GM23338 (cell line): Measurements from ENCODE around the gene FARSA. TPM values are rescaled to one million over a fixed set of nuclear protein-coding genes. Genes with fewer than 3 reads are reported as not detected.

Experiments used
- ATAC-seq: fragments of 200-7000 bp; cut with Tn5 transposase; 3 replicates; pipeline ENCODE4 v1.9.1; 2020
- DNase-seq: peaks from one replicate; pipeline ENCODE4 v3.0.0-alpha.2; 2015; ENCODE audit warnings: low spot score
- H2AFZ ChIP-seq: fragments of 200-600 bp; sonication (generic); 2 replicates; pipeline ENCODE4 v1.8.0; 2016; ENCODE audit warnings: antibody characterized with exemption, mild to moderate bottlenecking, moderate library complexity
- H3F3A ChIP-seq: fragments of 200-600 bp; sonication (generic); replicated peaks from 2 replicates; pipeline ENCODE4 v1.8.0; 2017; ENCODE audit warnings: antibody characterized with exemption, mixed run types, low read depth
- H3K27ac ChIP-seq: fragments of 200-600 bp; sonication (generic); 2 replicates; pipeline ENCODE4 v1.6.1; 2016; ENCODE audit warnings: low read depth
- H3K27me3 ChIP-seq: fragments of 200-600 bp; sonication (generic); 2 replicates; pipeline ENCODE4 v1.8.0; 2016; ENCODE audit warnings: mild to moderate bottlenecking, mixed run types, moderate library complexity; ENCODE audit not compliant: insufficient read depth
- H3K36me3 ChIP-seq: fragments of 200-600 bp; sonication (generic); 2 replicates; pipeline ENCODE4 v1.8.0; 2016; ENCODE audit warnings: mild to moderate bottlenecking; ENCODE audit not compliant: insufficient read depth
- H3K4me1 ChIP-seq: fragments of 200-600 bp; sonication (generic); 2 replicates; pipeline ENCODE4 v1.8.0; 2016; ENCODE audit warnings: mild to moderate bottlenecking, moderate library complexity; ENCODE audit not compliant: insufficient read depth
- H3K4me2 ChIP-seq: fragments of 200-600 bp; sonication (generic); 2 replicates; pipeline ENCODE4 v1.7.1; 2017; ENCODE audit warnings: mixed run types
- H3K4me3 ChIP-seq: fragments of 200-600 bp; sonication (generic); 2 replicates; pipeline ENCODE4 v1.6.1; 2016; ENCODE audit warnings: mixed run types
- H3K79me2 ChIP-seq: fragments of 200-600 bp; sonication (generic); replicated peaks from 2 replicates; pipeline ENCODE4 v1.8.0; 2017; ENCODE audit warnings: mild to moderate bottlenecking; ENCODE audit not compliant: insufficient read depth
- H3K9me2 ChIP-seq: fragments of 200-600 bp; sonication (generic); 2 replicates; pipeline ENCODE4 v1.8.0; 2017; ENCODE audit not compliant: insufficient read depth
- H4K20me1 ChIP-seq: fragments of 200-600 bp; sonication (generic); replicated peaks from 2 replicates; pipeline ENCODE4 v1.8.0; 2017; ENCODE audit warnings: mild to moderate bottlenecking; ENCODE audit not compliant: insufficient read depth
- H3K27ac Mint-ChIP-seq: 2 replicates; pipeline ENCODE4 v1.8.0; 2020; ENCODE audit warnings: inconsistent platforms, mild to moderate bottlenecking, moderate library complexity, mixed read lengths
- H3K27me3 Mint-ChIP-seq: 3 replicates; pipeline ENCODE4 v1.8.0; 2022; ENCODE audit warnings: low read depth, mild to moderate bottlenecking, moderate library complexity, mixed read lengths, inconsistent platforms; ENCODE audit not compliant: insufficient read depth, poor library complexity
- H3K36me3 Mint-ChIP-seq: 3 replicates; pipeline ENCODE4 v1.8.0; 2021; ENCODE audit warnings: low read depth, mild to moderate bottlenecking, inconsistent platforms, moderate library complexity, mixed read lengths
- H3K4me1 Mint-ChIP-seq: 3 replicates; pipeline ENCODE4 v1.8.0; 2020; ENCODE audit warnings: mild to moderate bottlenecking, inconsistent platforms, mixed read lengths
- H3K4me3 Mint-ChIP-seq: 3 replicates; pipeline ENCODE4 v1.8.0; 2021; ENCODE audit warnings: moderate library complexity, mild to moderate bottlenecking, inconsistent platforms, mixed read lengths
- H3K9me3 Mint-ChIP-seq: 3 replicates; pipeline ENCODE4 v1.8.0; 2020; ENCODE audit warnings: moderate library complexity, mild to moderate bottlenecking, inconsistent platforms, mixed read lengths
- CREB1 ChIP-seq: fragments of 250-450 bp; sonication (Bioruptor Pico); IDR thresholded peaks from 2 replicates; pipeline ENCODE4 v1.5.0; 2020; ENCODE audit warnings: low read depth, mild to moderate bottlenecking, moderate library complexity
- CTCF ChIP-seq, 2 experiments: fragments of 200-600 bp in 1 of 2; sonication (generic) in 1 of 2; conservative IDR thresholded peaks; 2 replicates each; pipeline versions ENCODE4 v1.5.1 to v1.6.1; 2016 to 2017; ENCODE audit warnings: antibody characterized with exemption in 2 of 2, low read depth in 2 of 2, mild to moderate bottlenecking in 2 of 2, moderate library complexity in 1 of 2
- ETS1 ChIP-seq: IDR thresholded peaks from 2 replicates; pipeline ENCODE4 v1.6.1; 2016; ENCODE audit warnings: antibody characterized with exemption
- EZH2phosphoT487 ChIP-seq: fragments of 200-600 bp; sonication (generic); IDR thresholded peaks from one replicate; pipeline ENCODE4 v1.8.1; 2018; ENCODE audit warnings: antibody characterized with exemption; ENCODE audit not compliant: unreplicated experiment
- JUNB ChIP-seq: IDR thresholded peaks from one replicate; pipeline ENCODE4 v1.6.1; 2016; ENCODE audit warnings: antibody characterized with exemption; ENCODE audit not compliant: unreplicated experiment
- NANOG ChIP-seq: IDR thresholded peaks from 2 replicates; pipeline ENCODE4 v1.6.1; 2016; ENCODE audit warnings: antibody characterized with exemption, borderline replicate concordance
- POLR2AphosphoS5 ChIP-seq: IDR thresholded peaks from 2 replicates; pipeline ENCODE4 v1.6.1; 2016; ENCODE audit warnings: antibody characterized with exemption, low read depth
- STAT1 ChIP-seq: IDR thresholded peaks from one replicate; pipeline ENCODE4 v1.6.1; 2016; ENCODE audit warnings: antibody characterized with exemption; ENCODE audit not compliant: unreplicated experiment
- ZNF114 ChIP-seq: fragments of 250-450 bp; sonication (Bioruptor Pico); IDR thresholded peaks from 2 replicates; pipeline ENCODE4 v1.5.0; 2020; ENCODE audit warnings: mild to moderate bottlenecking, moderate library complexity
- polyA plus RNA-seq: library from polyadenylated mRNA; unstranded; fragments of >200 nt; fragmentation: Nextera tagmentation; extraction: Ambion mirVana; gene quantifications from 2 replicates; pipeline ENCODE4 v1.2.1, GENCODE V29; 2016
- total RNA-seq: library from RNA; depleted of rRNA; stranded (reverse); fragments of >200 nt; shearing (Covaris generic); gene quantifications from 2 replicates; pipeline ENCODE4 v1.2.3, GENCODE V29; 2014

FARSA gene
- total and polyA plus RNA-seq, 2 experiments from 2014 or later = 74.7 to 86.4 TPM

- Mint-ChIP-seq H3K27me3 (peaks cover 34% of the 10 kb centered on the region), H3K27ac (peak overlapping the region; percentile 97)
- H3K4me3 ChIP-seq = peak overlapping the region; percentile 93
Observed at GRCh38 chr19:12884926-12885748, 48.4 kb downstream of the FARSA start.

GRCh38 chr19:12884627-12884925 is 48.9 kb downstream of the FARSA start:
- H3K27me3 Mint-ChIP-seq = peaks cover 31% of the 10 kb centered on the region
- no peaks in the 10 kb centered on the region for H3K79me2 ChIP-seq
- TF ChIP-seq NANOG (no peak), EZH2phosphoT487 (no peak), STAT1 (no peak), JUNB (no peak), ZNF114 (no peak), CTCF (conservative IDR thresholded peaks at IDR 0.05; ENCODE audit: low read depth in 2 of 2) (no peak), POLR2AphosphoS5 (no peak), ETS1 (no peak)

More at GRCh38 chr19:12884926-12885748, 48.4 kb downstream of the FARSA start:
- H2AFZ ChIP-seq = peak overlapping the region; percentile 89; the same call in 1 of the 2 replicates
- Mint-ChIP-seq H3K4me3 (peak overlapping the region; percentile 88), H3K9me3 (peaks cover 22% of the 10 kb centered on the region), H3K36me3 (peaks cover 9% of the 10 kb centered on the region; the same call in 2 of the 3 replicates), H3K4me1 (peaks cover 15% of the 10 kb centered on the region)
- H3K4me1 ChIP-seq = peaks cover 3% of the 10 kb centered on the region; the same call in 1 of the 2 replicates
- H4K20me1 ChIP-seq = no peaks in the 10 kb centered on the region
- no peaks in the 10 kb centered on the region for H3K36me3 ChIP-seq
- H3K4me2 ChIP-seq = peak overlapping the region; percentile 91
- H3K9me2 ChIP-seq = no peaks in the 10 kb centered on the region; the same call in 1 of the 2 replicates
- peaks cover 26% of the 10 kb centered on the region for H3F3A ChIP-seq
- H3K27ac ChIP-seq = peak overlapping the region; percentile 4; the same call in 1 of the 2 replicates
- peaks cover 22% of the 10 kb centered on the region for H3K27me3 ChIP-seq
- DNase-seq (peak; percentile 100), ATAC-seq (peak; percentile 74)
- H3K79me2 ChIP-seq = no peaks in the 10 kb centered on the region
- no peak for TF ChIP-seq JUNB
- peak; percentile 68 to 71 for TF ChIP-seq CTCF (conservative IDR thresholded peaks at IDR 0.05; ENCODE audit: low read depth in 2 of 2)
- peak; percentile 96 for TF ChIP-seq POLR2AphosphoS5
- 0 out of 2 replicates have a peak, but pooled peaks have one; percentile 12 for TF ChIP-seq CREB1 (CRISPR knock-in tag)

More at GRCh38 chr19:12884627-12884925, 48.9 kb downstream of the FARSA start:
- H3K27ac Mint-ChIP-seq = peak overlapping the region; percentile 97
- peaks cover 17% of the 10 kb centered on the region for H3K4me1 Mint-ChIP-seq
- H4K20me1 ChIP-seq = no peaks in the 10 kb centered on the region
- peaks cover 9% of the 10 kb centered on the region; the same call in 2 of the 3 replicates for H3K36me3 Mint-ChIP-seq
- H3K4me1 ChIP-seq = peaks cover 3% of the 10 kb centered on the region; the same call in 1 of the 2 replicates
- peak overlapping the region; percentile 88 for H3K4me3 Mint-ChIP-seq
- H3F3A ChIP-seq = peaks cover 26% of the 10 kb centered on the region
- peaks cover 22% of the 10 kb centered on the region for H3K9me3 Mint-ChIP-seq
- peak overlapping the region; percentile 35; the same call in 1 of the 2 replicates for H2AFZ ChIP-seq
- no peaks in the 10 kb centered on the region for H3K36me3 ChIP-seq
- H3K4me2 ChIP-seq = peak overlapping the region; percentile 91
- peak overlapping the region; percentile 4; the same call in 1 of the 2 replicates for H3K27ac ChIP-seq
- peaks cover 23% of the 10 kb centered on the region for H3K27me3 ChIP-seq
- peak overlapping the region; percentile 93; the same call in 1 of the 2 replicates for H3K4me3 ChIP-seq
- no peak for DNase-seq
- H3K9me2 ChIP-seq = no peaks in the 10 kb centered on the region; the same call in 1 of the 2 replicates
- no peak for ATAC-seq
